ENCODE data around the gene VPS13D.
A peak's percentile ranks its signal among the peaks of the same experiment; 100 is the strongest.
"Not testable (repeated sequence)": the region's sequence is repeated elsewhere in the genome, so short reads cannot be mapped to it uniquely, and the experiment has no call there.

Gene VPS13D

DNA sequence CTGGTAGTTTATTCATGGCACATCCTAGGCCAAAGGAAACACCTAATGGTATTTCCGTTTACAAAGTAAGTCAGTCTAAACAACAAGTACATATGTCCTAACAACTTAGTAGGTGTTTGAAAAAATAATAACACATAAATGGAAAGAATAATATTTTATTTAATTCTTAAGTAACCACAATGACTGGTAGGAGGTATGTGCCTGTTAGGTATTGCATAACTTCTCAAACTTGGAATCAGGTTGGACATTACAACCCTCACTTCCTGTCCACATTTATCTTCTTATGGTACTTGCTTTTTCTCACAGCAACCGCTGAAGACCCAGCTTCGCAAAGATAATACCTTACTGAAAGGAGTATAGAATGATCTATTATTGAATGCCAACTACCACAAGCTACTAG is 64.2 kb downstream of the VPS13D start:
- DNase-seq (ENCODE audit: low spot score) = no peak

DNA sequence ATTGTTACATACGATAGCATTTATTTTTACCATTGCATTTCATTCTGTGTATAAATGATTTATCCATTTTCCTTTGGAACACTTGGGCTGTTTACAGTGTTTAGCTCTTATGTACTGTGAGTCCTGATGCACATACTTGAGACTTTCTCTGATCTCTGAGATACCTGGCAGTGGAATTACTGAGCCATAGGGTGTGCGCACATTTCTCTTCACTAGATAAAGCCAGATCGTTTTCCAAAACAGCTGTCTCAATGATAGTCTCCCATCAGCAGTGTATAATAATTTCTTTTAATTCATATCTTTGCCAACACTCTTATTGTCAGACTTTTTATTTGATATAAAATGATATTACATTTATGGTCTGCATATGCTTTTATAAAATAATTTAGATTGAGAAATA is 66.2 kb downstream of the VPS13D start:
- no peak for DNase-seq (ENCODE audit: low spot score)

DNA sequence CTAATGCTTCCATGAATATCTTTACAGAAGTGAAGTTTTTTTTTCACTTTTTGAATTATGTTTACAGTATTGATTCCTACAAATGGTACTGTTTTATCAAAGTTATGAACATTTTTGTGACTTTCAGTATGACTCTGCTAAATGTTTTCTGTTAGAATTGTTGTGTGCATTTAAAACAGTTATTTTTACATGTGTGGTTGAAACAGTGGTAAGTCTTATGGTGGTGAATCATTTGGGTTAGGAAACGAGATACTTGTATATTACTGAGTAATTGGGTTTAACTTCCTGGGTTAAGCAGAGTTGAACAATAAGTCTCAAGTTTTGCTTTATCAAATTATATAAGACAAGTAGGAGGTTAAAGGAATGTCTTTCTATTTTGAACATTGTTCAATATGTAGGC is 66.8 kb downstream of the VPS13D start:
- DNase-seq (ENCODE audit: low spot score) = no peak

DNA sequence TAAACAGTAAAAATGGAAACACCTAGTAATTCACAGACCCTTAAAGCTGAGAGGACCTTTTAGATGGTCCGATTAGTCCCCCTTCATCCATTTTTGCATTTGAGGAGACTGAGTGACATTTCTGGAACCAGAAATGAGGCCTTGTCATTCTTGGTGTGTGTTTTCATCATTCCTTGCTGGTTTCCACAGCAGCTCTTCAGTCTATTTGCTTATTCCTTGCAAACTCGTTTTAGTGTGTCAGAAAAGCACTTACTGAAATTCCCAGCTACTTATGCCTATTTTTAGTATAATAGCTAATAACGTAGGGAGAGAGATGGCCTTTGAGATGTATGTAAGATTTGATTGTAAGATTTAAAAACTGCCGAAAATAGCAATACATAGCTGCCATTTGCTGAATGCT is 70.9 kb downstream of the VPS13D start:
- no peak for DNase-seq (ENCODE audit: low spot score)

DNA sequence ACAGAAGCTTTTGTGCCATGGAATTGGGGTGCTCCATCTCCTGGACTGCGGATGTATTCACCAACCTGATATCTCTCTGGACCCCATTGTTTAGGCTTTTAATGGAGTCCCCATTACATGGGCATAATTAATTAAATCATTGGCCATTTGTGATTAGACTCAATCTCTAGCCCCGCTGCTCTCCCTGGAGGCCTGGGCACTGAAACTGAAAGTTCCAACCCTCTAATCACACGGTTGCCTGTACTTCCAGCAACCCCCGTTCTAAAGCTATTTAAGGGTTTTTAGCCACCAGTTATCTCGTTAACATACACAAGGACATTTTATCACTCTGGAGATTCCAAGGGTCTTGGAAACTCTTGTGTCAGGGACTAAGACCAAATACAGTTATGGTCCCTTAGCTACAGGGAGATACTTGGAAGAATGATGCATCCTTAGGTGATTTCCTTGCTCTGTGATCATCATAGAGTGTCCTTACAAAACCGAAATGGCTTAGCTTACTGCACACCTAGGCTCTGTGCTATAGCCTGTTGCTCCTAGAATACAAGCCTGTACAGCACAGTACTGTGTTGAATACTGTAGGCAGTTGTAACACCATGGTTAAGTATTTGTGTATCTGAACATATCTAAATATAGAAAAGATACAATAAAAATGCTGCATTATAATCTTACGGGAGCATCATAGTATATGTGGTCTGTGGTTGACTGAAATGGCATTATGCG is 71.8 kb downstream of the VPS13D start:
- DNase-seq (ENCODE audit: low spot score) = no peak

DNA sequence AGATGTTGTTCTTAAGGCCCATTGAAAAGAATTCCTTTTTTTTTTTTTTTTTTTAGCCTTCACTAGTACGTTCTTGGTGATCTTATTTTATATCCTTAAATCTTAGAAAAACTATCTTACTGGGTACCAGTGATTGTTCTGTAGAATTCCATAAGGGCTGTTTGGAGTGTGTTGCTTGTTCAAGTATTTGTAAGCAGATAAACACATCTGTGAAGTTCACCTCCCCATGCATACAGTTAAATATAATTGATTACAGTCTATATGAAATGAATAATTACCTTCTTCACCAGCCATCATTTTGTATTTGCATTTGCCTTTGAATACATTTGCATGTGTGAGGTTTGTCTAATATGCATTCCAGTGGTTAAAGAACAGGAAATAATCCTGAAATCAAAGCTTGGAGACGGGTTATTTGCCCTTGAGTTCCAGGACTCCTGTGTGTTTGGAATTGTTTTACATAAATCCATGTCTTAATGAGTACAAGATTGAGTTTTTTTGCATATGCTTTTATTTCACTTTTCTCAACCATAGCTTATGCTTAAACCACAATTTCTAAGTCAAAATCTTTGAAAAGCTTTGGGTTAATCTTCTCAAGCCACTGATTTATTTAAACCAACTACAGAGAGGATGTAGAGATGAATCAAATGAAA is 73.1 kb downstream of the VPS13D start:
- DNase-seq (ENCODE audit: low spot score) = no peak

GRCh38 chr1:12305377-12305776 is 75.5 kb downstream of the VPS13D start:
- DNase-seq (ENCODE audit: low spot score) = no peak

- DNase-seq (ENCODE audit: low spot score) = no peak
Measured at GRCh38 chr1:12309783-12310742, 80.2 kb downstream of the VPS13D start.

DNA sequence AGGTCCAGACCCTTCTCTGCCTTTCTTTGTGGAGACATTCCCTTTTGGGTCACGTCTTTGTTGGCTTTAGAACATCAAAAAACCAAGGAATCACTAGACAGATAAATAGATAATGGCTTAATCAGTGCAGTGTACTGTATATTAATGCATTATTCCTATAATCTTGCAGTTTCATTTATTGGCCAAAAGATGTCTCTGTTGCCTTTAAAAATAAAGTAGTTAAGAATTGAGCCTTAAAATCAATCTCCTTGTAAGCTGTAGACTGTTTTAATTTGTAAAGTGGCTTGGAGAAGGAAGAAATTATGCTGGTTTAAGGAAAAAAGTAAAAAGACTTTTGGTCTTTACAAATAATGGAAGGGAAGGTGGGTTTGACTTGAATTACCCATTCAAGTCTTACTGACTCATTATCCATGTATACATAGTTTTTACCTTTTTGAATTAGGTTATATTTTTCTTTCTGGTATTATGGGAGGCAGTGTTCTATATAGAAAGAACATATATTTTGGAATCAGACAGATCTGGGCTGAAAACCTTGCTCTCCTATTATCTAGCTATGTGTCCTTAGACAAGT is 84.6 kb downstream of the VPS13D start:
- DNase-seq (ENCODE audit: low spot score) = no peak

GRCh38 chr1:12315146-12315545 is 85.3 kb downstream of the VPS13D start:
- DNase-seq (ENCODE audit: low spot score) = no peak

GRCh38 chr1:12316331-12316730 is 86.5 kb downstream of the VPS13D start:
- no peak for DNase-seq (ENCODE audit: low spot score)

- DNase-seq (ENCODE audit: low spot score) = no peak
Measured at GRCh38 chr1:12320486-12320885, 90.7 kb downstream of the VPS13D start.

GRCh38 chr1:12324423-12324822 is 94.6 kb downstream of the VPS13D start:
- no peak for DNase-seq (ENCODE audit: low spot score)

DNA sequence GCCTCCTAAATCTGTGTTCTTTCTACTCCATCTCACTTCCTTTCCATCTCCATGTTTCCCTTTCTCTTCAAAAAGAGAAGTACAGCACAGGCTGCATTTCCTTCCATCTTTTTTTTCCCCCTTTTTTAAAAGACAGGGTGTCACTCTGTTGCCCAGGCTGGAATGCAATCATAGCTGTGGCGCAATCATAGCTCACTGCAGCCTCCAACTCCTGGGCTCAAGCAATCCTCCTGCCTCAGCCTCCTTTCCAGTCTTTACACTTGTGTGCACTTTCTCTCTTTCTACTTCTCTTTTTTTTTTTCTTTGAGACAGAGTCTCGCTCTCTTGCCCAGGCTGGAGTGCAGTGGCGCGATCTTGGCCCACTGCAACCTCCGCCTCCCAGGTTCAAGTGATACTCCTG is 95.1 kb downstream of the VPS13D start:
- not testable (repeated sequence) for DNase-seq (ENCODE audit: low spot score)

DNA sequence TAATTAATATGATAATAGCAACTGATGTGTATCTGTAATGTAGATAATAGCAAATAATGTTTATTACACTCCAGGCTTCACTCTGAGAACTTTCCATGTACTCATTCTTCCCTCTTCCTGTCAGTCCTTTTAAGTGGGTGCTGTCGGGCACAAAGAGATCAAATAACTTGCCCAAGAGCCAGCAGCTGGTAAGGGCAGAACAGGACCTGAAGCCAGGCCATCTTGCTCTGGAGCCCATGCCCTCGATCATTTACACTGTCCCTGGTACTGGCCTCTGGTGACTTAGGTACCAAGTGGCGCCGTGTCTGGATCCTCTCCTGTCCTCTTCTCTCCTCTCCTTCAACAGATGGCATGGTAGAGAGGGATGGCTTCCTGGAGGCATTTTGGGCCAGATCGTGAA is 97.2 kb downstream of the VPS13D start:
- no peak for DNase-seq (ENCODE audit: low spot score)

GRCh38 chr1:12327566-12327965 is 97.7 kb downstream of the VPS13D start:
- DNase-seq (ENCODE audit: low spot score) = no peak

DNA sequence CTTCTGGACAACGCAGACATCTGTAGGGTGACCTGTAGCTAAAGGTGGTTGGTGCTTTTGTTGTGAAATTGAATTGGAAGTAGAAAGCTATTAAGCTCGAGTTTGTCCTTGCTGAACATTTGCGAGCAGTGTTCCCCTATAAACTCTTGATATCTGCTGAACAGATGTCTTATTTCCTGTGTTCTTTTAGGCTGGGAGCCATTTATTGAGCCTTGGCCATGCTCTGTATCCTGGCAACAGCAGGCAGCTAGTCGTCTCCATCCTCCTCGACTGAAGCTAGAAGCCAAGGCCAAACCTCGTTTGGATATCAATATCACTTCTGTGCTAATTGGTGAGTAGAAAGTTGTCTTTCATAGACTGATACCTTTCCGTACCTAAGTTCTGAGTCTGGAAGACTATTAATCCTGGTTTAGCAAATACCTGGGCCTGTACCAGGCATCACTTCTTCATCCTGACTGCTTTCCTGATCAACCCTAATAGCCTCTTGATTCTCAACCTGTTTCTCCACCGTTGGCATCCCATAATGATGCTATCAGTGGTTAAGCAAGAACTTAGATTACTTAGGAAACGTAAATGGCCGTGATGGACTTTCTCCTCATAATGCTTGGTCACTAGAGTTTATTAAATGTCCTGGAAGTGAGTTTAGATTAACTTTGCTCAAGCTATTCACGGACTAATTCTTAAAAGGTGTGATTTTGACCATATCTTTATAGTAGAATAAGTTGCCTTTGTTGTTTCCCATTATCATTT is 103.4 kb downstream of the VPS13D start:
- DNase-seq (ENCODE audit: low spot score) = no peak

- DNase-seq (ENCODE audit: low spot score) = no peak
Measured at GRCh38 chr1:12335815-12336214, 106.0 kb downstream of the VPS13D start.

DNA sequence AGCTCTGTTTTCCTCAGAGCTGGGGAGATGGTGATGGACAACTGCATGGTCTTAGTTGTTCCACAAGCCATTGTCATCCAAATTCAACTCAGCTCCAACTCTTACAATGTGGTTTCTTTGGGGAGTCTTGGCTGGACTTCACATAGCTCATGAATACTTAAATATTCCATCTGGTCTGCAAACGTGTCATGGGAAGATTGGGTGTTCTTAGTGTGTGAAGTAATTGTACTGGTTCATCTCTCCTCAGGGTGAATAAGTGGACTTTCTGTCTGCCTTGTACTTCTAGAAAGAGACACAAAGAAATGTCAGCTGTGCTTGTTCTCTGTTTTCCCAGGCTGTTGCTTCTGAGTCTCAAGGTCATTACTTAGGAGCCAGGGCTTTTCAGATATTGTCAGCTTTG is 106.6 kb downstream of the VPS13D start:
- no peak for DNase-seq (ENCODE audit: low spot score)

DNA sequence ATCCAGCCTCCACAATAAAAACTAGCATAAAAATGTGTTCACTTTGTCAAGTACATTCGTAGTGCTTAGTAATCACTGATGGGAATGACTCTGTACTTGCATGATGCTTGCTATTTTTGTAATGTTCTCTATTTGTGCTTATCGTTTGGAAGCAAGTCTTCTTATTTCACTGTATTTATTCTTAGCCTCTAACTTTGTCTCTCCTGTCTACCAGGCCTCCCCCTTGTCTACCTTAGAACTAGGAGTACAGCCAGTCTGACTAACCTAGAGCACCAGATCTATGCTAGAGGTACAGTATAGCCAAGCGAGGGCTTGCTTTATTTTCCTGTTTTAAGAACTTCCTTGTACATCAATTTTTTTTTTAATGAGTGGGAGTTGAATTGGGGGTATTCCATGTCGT is 108.2 kb downstream of the VPS13D start:
- DNase-seq (ENCODE audit: low spot score) = no peak

DNA sequence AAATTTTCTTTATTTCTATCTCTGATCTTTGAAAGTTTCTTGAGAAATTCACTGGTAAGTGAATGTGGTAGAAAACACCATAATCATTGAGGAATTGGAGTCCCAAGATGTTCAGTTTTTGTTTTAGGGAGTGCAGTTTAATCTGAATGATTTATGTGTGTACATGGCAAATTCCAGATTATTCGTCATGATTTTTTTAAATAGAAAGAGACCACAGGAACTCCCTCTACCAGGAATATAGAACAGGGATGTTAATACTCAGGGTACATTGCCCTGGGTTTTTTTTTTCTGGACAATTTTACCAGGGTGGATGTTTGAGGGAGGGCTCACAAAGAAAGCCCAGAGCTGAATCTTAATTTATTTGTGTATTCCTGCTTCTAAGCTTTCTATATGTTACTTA is 109.0 kb downstream of the VPS13D start:
- no peak for DNase-seq (ENCODE audit: low spot score)

- peak; percentile 31 for DNase-seq (ENCODE audit: low spot score)
Measured at GRCh38 chr1:12339396-12339795, 109.6 kb downstream of the VPS13D start.

All from iPS-NIHi11 (cell line).